Activated effector memory CD4-positive, alpha-beta T cell treated with Interleukin-2 at 50 U/mL for 16 hours (primary cell): Measurements from ENCODE around the gene SEC14L5.
A peak's percentile ranks its signal among the peaks of the same experiment; 100 is the strongest.
"Not testable (repeated sequence)": the region's sequence is repeated elsewhere in the genome, so short reads cannot be mapped to it uniquely, and the experiment has no call there.

Experiments used
- DNase-seq: peaks from one replicate; pipeline ENCODE4 v3.0.0-alpha.2; 2020

SEC14L5 gene

DNA sequence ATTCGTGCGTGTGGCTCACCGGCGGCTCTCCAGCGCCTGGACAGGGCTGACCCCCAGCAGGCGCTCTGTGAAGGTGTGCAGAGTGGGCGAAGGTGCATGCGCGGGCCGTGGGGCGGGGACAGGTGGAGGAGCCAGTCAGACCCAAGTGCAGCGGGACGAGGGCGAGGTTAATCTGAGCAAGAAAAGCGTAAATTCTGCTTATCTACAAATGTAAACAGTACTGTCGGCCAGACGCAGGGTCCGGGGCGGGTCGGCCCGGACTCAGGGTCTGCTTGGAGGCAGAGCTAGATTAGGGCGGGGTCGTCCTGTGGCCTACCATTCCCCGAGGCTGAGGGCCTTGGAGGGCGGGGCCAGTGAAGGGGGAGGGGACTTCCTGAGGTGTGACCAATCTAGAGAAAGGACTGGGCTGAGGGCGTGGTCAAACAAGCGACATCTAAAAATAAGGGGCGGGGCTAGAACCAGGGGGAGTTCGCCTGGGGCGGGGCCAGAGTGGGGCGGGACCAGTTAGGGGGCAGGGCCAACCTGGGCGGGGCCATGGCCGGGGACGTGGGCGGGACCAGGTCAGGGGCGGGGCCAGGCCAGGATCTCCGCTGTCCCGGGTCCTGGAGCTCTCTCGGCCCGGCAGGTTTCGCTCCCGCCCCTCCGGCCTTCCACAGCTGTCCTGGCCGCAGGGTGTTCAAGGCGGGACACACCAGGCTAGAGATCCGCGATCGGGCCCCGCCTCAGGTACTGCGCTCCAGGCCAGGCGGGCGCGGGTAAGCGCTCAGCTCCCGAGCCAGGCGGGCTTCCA is at the start of gene SEC14L5:
SEC14L5 (plus strand) TSS at position 611 of the 790 bp plus-strand sequence. CDS start 994 bp downstream, outside the sequence.
- peak; percentile 77 for DNase-seq

DNA sequence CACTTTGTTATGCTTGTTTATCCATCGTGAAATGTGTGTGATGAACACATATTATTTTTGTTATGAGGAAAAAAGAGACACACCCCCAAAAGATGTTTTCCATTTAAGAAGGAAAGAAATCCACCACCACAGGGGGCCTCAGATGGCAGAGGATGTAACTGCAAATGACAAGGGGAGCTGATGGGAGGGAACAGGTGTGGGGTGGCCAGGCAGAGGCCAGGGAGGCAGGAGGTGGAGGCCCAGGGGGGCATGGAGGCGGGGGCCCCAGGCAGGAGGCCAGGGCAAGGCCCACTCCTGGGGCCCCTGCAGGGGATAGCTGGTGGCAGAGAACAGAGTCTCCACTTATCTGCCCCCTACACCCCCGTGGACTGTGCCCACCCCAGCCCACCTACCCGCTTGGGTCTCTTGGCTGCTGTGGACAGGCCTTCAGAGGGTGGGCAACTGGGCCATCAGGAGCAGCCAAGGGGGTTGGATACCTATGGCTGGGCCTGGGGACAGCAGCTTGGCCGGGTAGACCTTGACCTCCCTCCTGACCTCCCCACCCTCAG is 49.2 kb upstream of the SEC14L5 start:
- no peak for DNase-seq

DNA sequence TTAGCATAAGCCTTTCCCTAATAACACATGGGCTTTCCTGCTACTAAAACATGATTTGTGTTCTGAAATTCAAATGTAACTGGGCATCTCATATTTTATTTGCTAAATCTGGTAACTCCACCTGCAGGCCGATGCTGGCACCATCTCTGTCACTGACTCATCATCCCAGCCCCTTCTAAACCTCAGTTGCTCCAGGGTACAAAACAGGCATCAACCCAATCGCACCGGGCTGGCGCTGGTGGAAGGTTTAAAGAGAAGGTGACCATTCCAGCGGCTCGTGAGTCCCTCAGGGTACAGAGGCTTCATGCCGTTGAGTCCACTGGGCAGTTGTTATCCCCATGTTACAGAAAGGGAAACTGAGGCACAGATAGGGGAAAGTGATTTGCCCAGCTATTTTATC is 48.3 kb upstream of the SEC14L5 start:
- DNase-seq, result no peak

DNA sequence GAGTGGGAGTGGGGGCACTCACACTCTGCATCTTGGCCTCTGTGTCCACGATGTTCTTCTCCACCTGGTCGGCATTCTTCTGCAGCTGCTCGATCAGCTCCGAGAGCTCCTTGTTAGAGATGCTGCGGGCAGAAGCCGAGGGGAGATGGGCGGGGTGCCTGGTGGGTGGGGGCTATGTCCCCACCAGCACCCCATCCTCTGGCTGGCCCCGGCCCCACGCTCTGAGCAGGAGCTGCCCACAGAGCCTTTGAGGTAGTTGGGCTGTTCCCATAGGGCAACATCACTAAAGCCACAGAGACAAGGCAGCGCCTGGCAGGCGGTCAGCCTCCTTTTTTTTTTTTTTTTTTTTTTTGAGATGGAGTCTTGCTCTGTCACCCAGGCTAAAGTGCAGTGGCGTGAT is 47.3 kb upstream of the SEC14L5 start:
- DNase-seq, result no peak

DNA sequence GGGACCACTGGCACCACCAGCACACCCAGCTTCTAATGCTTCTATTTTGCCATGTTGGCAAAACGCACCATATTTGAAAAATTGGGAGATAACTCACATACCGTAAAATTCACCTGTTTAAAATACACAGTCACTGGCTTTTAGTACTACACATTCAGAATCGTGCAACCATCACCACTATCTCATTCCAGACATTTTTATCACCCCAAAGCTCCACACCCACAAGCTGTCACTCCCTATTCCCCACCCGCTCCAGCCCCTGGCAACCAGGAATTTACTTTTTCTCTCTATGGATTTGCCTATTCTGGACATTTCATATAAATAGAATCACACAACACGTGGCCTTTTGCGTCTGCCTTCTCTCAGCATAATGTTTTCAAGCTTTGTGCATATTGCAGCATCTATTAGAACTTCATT is 46.2 kb upstream of the SEC14L5 start:
- no peak for DNase-seq

DNA sequence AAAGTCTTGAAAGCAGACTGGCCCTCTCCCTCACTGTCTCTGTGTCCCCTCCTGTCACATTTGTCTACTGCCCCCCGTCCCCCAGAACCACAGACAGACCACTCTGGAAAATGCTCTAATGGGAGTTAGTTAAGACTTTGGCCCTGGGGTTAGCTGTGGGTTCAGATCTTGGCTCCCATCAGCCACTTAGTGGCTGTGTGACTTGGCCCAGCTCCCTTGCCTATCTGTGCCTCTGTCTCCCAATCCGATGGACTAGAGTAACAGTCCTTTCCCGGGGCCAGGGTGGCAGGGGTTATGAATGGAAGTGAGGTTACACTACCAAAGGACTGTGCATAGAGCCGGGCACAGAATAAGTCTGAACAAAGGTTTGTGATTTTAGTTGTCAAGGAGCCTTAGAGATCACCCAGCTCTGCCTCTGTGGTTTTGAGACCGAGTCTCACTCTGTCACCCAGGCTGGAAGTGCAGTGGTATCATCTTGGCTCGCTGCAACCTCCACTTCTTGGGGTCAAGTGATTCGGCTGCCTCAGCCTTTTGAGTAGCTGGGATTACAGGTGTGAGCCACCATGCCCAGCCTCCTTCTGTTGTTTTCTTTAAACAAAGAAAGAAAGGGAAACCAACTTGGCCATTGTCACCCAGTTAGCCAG is 44.9 kb upstream of the SEC14L5 start:
- DNase-seq, result no peak

DNA sequence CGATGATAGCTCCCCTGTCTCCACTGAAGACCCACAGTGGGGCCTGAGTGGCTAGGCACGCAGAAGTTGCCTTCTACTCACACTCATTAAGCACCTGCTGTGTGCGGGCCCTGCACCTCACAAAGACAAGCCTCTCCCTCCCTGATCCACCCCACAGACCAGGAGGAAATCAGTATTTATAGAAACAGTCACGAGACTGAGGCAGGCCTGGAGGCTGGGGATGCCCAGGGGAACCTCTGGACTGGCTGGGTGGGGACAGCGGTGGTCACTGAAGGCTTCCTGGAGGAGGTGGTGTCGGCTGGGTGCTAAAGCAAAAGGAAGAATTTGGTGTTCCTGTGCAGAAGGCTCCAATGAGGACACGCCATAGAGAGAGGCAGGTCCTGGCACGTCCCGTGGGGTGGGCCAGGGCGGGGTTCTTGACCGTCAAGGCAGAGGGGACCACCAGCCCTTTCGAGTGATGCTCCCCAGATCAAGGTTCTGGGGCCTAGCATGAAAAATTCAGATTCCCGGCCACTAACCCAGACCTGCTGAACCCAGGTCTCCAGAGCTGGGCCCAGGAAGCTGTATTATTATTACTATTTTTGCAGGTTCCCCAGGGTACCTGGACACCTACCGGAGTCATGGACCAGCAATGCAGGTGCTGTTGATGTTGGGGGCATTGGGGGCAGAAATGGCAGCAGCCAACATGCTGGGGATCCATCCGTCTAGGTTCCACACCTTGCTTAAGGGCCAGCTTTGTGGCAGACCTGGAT is 44.2 kb upstream of the SEC14L5 start:
- DNase-seq, result no peak

DNA sequence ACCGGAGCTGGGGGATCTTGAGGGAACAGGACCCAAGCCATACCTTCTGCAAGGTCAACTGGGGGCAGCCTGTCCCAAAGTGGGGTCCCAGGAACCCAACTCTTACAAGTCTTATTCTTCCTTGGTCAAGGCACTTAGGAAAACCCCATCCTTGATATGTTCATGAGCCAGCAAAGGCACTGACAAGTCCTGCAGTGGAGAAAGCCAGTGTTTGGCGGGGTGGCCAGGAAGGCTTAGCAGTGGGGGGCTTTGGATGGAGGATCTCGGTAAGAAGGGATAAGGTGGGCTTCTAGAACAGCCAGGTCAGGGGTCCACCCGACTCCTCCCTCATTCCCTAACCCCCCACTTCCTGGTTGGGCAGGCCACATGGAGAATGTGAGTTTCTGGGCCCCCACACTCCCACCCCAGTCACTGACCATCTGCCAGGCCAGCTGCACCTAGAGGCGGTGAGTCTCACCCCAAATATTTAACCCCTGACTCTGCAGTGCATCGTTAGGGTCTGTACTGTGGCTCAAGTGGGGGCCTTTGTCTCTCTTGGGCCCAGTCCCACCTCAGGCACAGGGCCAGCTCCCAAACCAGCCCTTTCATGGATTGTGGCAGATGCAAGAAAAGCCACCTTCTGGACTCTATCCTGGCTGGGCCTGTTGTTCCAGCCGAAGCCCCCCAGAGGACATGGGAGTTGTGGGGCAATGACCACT is 43.5 kb upstream of the SEC14L5 start:
- DNase-seq, result no peak

DNA sequence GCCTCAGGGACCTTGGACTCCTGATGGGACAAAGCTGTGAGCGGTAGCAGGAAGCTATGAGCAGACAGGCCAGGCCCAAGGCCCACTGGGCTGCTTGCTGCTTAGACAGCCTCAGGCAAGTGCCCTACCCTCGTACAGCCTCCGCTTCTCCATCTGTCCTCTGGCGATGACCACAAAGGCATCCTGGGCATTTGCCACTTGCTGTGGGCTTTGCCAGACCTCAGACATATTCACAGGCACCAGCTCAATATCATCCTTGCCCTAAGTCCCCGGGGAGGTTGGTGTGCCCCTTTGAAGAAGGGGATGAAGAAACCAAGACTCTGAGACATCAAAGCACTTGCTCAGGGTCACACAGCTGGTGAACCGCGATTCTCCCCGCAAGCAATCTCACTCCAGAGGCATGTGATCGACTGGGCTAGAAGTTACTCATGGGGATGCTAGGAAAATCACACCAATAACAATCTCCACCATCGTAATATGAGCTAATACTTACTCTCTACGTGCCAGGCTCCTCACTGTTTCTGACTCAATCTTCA is 42.8 kb upstream of the SEC14L5 start:
- DNase-seq, result no peak

DNA sequence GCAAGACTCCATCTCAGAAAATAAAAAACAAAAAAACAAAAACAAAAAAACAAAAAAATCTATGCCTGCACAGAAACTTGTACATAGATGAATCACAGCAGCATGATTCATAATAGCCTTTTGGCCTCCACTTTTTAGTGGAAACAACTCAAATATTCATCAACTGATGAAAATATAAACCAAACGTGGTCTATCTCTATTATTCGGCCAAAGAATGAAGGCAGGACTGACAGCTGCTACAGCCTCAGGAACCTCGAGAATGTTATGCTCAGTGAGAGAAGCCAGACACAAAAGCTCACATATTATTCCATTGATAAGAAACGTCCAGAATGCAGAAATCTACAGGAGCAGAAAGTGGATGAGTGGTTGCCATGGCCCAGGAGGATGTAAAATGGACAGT is 41.0 kb upstream of the SEC14L5 start:
- DNase-seq, result no peak

DNA sequence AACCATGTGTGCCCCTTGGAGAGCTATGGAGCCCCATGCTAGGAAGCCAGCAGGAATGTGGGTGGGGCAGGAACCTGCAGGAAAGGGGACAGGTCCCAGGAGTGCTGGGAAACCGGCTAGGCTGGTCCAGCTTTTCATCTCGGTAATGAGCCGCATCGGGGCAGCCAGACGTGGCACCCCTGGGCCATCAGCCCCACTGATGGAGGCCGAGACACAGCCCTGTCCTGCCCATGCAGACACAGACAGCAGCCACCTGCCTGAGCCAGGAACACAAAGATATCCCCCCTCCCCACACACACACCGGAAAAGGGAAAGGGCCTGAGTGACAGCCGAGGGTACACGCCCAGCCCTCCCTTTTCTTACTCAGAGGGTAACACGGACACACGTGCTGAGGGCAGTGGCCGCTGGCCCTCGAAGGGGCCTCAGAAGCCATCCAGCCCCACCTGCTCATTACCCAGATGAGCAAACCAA is 39.3 kb upstream of the SEC14L5 start:
- DNase-seq, result no peak

DNA sequence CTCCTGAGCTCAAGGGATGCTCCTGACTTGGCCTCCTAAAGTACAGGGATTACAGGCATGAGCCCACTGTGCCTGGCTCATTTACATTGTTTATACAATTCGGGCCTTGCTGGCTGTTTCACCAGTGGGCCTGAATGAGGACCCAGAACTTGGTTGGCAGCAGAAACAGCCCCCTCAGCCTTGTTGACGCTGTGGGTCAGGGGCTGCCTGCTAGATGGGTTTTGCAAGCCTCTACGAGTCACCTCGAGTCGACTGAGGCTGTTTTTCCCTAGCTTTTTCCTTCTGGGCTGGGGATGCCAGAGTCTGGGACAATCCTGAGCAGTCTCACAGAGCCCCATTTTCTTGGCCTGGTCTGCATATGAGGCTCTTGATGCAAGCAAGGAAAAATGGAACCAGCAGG is 37.3 kb upstream of the SEC14L5 start:
- DNase-seq, result no peak

DNA sequence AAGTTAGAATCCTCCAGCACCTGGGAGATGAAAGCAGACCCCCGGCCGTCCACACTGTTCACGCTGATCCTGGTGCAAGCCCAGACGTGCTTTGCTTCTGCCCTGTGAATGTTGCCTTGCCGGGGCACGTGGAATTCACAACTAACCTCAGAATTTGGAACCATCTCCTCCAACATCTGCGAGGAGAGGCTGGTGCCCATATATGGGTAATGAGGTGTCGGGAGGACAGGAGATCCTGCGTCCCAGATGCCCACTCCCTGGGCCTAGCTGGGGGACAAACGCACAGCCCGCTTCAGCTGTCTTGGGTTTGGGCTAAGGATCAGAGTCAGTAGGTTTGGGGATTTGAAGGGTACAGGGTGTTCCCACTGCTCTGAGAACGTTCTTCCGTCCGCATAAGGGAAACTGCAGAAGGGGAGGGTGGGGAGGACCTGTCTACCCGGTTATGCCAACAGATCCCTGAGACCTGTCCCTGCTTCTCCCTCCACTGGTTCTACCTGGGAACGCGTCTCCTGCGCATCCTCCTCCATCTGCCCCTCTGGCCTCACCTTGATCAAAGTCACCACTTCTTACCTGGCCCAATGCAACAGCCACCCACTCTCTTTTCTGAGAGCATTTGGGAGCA is 35.3 kb upstream of the SEC14L5 start:
- no peak for DNase-seq

DNA sequence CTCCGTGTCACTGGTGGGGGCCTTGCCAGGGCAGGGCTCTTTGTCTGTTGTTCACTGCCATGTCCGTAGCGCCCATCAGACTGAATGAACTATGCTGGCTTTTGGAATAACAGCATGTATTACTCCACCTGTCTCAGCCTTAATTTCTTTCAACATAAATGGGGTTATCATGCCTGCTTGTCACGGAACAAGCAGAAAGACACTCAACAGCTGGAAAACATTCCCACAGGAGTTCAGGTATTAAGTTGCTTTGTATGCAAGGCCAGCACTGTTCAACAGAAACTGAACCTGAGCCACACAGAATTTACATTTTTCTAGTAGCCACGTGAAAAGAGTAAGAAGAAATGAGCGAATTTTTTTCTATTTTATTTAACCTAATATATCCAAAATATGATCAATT is 34.3 kb upstream of the SEC14L5 start:
- DNase-seq, result no peak

DNA sequence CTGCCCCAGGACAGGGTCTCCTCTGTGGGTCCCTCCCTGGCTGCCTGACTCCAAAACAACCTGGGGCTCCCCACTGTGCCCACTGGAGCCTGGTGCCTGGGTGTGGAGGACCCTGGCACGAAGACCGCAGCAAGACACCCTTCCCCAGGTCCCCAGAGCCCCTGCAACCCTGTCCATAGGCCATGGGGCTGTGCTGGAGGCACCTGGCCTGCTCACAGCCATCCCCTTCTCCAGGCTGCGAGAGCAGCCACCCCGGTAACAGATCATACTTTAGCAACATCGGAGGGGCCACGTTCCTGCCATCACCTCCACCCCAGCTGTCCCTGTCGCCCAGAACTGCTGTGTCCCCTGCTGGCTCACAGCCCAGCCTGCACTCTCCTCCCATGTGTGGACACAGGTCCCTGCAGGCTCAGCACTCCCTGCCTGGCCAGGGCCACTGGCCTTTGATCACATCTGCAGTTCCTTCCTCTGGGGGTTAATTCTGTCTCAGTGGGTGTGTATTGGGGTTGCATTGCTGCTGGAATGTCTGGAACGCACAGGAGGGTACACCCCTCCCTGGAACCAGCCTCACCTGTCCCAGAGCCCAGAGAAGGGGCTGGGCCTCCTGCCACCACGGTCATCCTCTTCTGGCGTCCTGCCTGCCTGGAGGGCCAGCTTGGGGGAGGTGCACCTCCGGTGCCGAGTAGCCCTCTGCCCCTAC is 33.4 kb upstream of the SEC14L5 start:
- no peak for DNase-seq

DNA sequence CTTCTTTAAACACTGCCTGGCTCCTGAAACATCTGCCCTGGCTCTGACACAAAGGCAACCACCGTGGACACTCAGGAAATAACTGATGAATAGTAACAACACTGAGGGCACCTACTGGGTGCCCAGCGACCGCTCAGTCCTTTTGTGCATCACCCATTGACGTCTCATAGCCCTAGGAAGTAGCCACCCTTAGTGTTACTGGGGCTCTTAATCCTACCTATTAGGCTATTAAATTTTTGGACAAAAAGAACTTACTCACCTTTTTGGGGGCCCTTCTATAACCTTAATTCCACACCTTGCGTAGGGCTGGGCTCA is 32.9 kb upstream of the SEC14L5 start:
- no peak for DNase-seq

DNA sequence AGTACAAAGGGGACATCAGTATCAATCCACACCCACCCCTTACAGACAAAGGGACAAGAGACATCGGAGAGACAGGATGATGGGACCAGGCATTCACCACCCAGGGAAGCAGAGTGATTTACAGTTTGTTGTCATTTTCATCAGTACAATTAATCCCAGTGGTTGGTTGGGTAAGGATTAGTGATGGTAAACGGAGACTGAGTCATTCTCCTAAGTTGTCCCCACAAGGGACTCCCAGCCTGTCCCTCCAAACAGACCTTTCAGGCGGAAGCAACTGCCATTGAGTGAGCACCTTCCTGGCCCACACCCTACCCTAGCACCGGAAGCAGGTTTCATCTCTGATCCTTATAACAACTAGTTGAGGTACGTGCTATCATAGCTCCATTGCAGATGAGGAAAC is 32.3 kb upstream of the SEC14L5 start:
- DNase-seq, result no peak

DNA sequence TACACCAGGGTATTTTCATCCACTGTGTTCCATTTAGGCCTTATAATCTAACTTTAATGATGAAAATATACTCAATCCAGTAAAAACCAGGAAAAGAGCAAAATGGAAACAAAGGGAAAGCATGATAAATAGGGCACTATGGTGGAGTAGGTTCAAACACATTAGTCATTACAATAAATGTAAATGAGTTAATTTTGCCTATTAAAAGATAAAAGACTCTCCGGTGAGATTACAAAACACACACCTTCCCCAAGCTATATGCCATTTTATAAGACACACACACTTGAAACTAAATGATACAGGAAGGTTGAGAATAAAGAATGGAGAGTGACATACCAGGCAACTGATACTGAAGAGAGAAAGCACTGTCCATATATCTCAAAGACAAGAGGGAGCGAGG is 31.2 kb upstream of the SEC14L5 start:
- no peak for DNase-seq

DNA sequence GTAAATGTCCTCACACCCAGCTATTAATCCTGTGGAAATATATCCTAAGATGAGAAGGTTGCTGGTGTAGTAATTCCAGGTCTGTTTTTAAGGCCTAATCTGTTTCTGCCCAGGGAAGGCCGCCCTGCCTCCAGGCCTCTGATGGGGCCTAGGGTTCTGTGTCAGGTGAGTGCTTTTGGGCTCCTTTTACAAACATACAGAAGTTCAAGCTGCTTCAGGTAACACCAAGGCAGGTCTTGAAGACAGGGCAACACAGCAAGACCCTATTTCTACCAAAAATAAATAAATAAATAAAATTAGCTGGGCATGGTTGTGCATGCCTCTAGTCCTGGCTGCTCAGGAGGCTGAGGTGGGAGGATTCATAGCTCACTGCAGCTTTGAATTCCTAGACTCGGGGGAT is 30.5 kb upstream of the SEC14L5 start:
- DNase-seq, result no peak

DNA sequence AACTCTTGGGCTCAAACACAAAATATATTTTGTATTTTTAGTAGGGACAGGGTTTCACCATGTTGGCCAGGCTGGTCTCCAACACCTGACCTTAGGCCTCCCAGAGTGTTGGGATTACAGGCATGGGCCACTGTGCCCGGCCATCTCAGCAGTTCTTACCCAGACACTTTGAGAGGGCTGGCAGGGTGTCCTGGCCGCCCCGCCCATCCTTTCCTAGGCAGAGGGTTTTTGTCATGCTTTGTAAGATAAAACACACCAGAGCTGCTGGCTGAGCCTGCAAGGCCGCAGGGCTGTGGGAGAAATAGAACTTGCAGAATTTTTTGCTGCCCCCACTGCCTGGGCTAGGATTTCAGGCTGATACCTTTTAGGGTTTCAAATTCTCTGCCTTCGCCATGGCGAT is 29.9 kb upstream of the SEC14L5 start:
- DNase-seq, result no peak

DNA sequence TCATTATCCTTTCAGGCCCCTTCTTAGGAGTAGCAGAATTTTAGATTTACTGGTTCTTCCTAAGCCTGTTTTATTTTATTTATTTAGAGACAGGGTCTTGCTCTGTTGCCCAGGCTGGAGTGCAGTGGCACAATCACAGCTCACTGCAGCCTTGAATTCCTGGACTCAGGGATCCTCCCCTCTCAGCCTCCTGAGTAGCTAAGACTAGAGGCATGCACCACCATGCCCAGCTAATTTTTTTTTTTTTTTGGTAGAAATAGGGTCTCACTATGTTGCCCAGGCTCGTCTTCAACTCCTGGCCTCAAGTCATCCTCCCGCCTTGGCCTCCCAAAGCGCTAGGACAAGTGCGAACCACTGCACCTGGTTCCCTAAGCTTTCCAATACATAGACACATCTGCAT is 28.5 kb upstream of the SEC14L5 start:
- DNase-seq, result not testable (repeated sequence)

DNA sequence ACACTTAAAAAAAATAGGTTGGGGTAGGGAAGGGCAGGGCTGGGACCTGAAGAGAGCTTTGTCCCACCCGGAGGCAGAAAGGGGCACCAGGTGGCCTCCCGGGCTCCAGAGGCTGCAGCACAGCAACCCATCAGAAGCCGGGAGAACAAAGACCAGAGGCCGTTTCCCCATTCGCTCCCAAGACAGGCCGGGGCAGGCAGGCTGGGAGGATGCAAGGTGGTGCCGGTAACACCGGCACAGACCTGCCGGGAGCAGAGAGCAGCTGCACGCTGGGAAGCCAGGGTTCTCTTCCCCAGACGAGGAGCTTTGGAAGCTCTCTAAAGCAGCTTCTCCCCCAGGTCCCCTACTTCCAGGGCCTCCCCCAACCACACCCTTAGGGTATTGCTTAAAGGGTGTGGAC is 26.7 kb upstream of the SEC14L5 start:
- DNase-seq, result no peak
